ENCODE data around the gene NLN. TPM values are rescaled to one million over a fixed set of nuclear protein-coding genes. Genes with fewer than 3 reads are reported as not detected.
A peak's percentile ranks its signal among the peaks of the same experiment; 100 is the strongest.

NLN gene
- total RNA-seq, 4 donors from 2014 or later, result 8.7 to 17.5 (median 13.1) TPM

DNA sequence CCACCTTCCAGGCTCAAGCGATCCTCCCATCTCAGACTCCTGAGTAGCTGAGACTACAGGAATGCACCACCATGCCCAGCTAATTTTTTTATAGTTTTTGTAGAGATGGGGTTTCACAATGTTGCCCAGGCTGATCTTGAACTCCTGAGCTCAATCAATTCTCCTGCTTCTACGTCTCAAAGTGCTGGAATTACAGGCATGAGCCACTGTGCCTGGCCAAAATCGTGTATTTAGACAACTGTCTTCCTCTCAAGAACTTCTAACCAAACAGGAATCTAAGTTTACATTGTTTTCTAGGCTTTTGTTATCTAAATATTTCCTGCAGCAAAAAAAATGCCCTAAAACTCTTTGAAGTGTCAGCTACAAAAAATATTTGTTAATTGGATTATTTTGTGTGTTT, 78.8 kb downstream of the NLN start:
- H3K9me3 ChIP-seq, result no peaks in the 10 kb centered on the region
- 83 to 96% methylated on average over 3 of the region's 3 CpGs for WGBS, 2 donors
- TF ChIP-seq, protein P1, sequence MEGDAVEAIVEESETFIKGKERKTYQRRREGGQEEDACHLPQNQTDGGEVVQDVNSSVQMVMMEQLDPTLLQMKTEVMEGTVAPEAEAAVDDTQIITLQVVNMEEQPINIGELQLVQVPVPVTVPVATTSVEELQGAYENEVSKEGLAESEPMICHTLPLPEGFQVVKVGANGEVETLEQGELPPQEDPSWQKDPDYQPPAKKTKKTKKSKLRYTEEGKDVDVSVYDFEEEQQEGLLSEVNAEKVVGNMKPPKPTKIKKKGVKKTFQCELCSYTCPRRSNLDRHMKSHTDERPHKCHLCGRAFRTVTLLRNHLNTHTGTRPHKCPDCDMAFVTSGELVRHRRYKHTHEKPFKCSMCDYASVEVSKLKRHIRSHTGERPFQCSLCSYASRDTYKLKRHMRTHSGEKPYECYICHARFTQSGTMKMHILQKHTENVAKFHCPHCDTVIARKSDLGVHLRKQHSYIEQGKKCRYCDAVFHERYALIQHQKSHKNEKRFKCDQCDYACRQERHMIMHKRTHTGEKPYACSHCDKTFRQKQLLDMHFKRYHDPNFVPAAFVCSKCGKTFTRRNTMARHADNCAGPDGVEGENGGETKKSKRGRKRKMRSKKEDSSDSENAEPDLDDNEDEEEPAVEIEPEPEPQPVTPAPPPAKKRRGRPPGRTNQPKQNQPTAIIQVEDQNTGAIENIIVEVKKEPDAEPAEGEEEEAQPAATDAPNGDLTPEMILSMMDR (IDR thresholded peaks at IDR 0.05), result no peak
- no peak for TF ChIP-seq POLR2A (IDR thresholded peaks at IDR 0.05)
- no peaks in the 10 kb centered on the region for H3K27me3 ChIP-seq
- no peaks in the 10 kb centered on the region for H3K36me3 ChIP-seq
- no peak overlapping the region for H3K4me3 ChIP-seq (replicated peaks in 1 of 3)
- intact Hi-C loops (cut with DNase I), result no loop called here
- peak overlapping the region in 1 of 3 donors; percentile 42 for H3K27ac ChIP-seq
- DNase-seq, result no peak
- H3K4me1 ChIP-seq, result peaks cover 0 to 8% of the 10 kb centered on the region in 2 donors

DNA sequence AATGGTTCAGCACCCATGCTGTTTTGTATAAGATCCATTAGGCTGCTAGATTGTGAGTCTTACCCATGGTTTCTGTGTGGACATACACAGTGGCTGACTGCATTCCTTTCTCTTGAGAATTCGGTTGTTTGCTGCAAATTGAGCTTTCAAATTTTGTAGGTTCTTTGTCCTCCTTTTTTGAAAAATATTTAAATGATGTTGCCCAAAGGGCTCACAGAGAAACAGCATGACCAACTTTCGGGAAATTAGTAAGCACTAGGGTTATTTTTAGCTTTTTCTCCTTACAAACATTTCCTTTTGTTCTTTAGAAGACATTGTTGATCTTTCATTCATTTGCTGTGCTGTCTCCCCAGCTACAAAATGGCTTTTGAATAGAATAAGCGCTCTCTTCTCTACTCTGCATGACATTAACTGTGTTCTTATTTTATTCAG, 79.4 kb downstream of the NLN start:
- no peak overlapping the region for H3K4me3 ChIP-seq (replicated peaks in 1 of 3)
- peak overlapping the region in 1 of 3 donors; percentile 42 for H3K27ac ChIP-seq
- TF ChIP-seq, protein P1 (IDR thresholded peaks at IDR 0.05), result no peak
- no peak for TF ChIP-seq POLR2A (IDR thresholded peaks at IDR 0.05)
- peaks cover 0 to 8% of the 10 kb centered on the region in 2 donors for H3K4me1 ChIP-seq
- DNase-seq, result no peak
- H3K36me3 ChIP-seq, result no peaks in the 10 kb centered on the region
- H3K9me3 ChIP-seq, result no peaks in the 10 kb centered on the region
- H3K27me3 ChIP-seq, result no peaks in the 10 kb centered on the region
- intact Hi-C loops (cut with DNase I), result no loop called here
- 82 to 86% methylated on average over 3 of the region's 3 CpGs for WGBS, 2 donors

DNA sequence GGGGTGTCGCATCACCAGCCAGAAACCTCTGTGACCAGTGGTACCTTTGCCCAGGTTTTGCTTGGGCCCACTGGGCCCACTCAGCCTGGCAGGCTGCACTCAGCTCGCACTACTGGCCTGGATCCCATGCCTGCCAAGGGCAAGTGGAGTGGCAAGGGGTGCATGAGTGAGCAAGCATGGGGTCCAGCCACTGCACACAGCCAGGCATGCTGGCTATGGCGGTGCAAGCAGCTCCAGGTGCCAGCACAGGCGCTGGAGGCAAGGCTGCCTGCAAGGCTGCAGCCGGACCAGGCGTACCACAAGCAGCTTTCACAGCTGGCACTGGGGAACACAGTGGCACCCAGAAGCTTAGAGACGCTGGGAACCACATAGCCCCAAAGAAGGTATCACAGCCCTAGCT, 80.1 kb downstream of the NLN start:
- peak in 1 of 2 donors; percentile 13 for DNase-seq
- intact Hi-C loops (cut with DNase I), result no loop called here
- Histone ChIP-seq H3K27ac (no peak overlapping the region), H3K4me3 (replicated peaks in 1 of 3) (no peak overlapping the region), H3K36me3 (no peaks in the 10 kb centered on the region), H3K9me3 (no peaks in the 10 kb centered on the region), H3K27me3 (no peaks in the 10 kb centered on the region), H3K4me1 (peaks cover 0 to 8% of the 10 kb centered on the region in 2 donors)
- WGBS, 2 donors, result 95 to 99% methylated on average over 5 to 7 of the region's 7 CpGs
- TF ChIP-seq, protein P1 (IDR thresholded peaks at IDR 0.05), result no peak
- TF ChIP-seq POLR2A (IDR thresholded peaks at IDR 0.05), result no peak

DNA sequence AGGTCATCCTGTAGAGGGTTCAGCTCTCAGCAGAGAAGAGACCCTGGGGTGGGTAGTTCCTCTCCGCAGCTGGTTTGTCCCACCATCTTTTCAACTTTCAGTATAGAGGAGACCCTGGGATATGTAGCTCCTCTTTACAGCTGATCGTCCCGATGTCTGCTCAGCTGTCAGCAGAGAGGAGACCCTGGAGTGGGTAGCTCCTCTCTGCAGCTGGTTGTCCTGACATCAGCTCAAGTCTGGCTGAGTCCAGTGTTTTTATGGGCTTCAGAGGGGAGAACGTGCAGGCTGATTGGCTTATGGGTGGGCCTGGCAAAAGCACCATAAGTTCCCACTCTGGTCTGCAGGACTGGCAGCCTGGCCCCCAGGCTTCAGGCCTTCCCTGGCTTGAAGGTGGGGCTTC, 80.8 kb downstream of the NLN start:
- 85 to 100% methylated on average over 4 of the region's 4 CpGs for WGBS, 2 donors
- intact Hi-C loops (cut with DNase I), result no loop called here
- Histone ChIP-seq H3K27ac (no peak overlapping the region), H3K4me3 (replicated peaks in 1 of 3) (no peak overlapping the region), H3K4me1 (peaks cover 0 to 8% of the 10 kb centered on the region in 2 donors), H3K36me3 (no peaks in the 10 kb centered on the region), H3K27me3 (no peaks in the 10 kb centered on the region), H3K9me3 (no peaks in the 10 kb centered on the region)
- DNase-seq, result no peak
- TF ChIP-seq, protein P1 (IDR thresholded peaks at IDR 0.05), result no peak
- TF ChIP-seq POLR2A (IDR thresholded peaks at IDR 0.05), result no peak

DNA sequence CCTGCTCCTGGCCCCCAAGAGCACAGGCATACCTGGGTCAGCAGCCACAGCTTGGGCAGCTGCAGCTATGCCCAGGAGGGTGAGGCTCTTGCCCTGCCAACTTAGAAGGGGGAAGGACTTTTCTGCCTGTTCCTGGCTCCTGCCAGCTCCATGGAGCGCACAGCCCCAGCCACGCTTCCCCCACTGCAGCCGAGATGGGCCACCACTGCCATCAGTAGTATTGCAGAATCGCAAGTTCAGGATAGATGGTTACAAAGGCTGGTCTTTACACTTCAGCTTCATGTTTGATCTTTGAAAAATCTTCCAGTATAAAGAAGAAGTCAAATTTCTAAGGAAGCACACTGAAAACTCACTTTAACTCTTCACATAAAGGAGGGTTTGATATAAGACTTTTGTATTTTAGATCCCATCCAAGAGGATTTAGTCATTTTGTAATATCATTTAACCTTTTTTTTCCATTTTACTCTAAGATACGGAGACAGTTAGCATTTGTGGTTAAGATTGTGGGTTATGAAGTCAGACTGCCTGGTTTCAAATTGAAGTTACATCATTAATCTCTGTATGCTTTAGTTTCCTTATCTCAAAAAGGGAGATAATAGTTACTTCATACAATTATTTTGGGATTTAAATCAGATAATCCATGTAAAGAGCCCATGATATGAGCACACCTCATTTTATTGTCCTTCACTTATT, 81.8 kb downstream of the NLN start:
- WGBS, 2 donors, result 94 to 97% methylated on average over 5 of the region's 5 CpGs
- Histone ChIP-seq H3K4me3 (replicated peaks in 1 of 3) (no peak overlapping the region), H3K27me3 (no peaks in the 10 kb centered on the region), H3K4me1 (peaks cover 6 to 17% of the 10 kb centered on the region in 2 donors), H3K9me3 (no peaks in the 10 kb centered on the region), H3K36me3 (no peaks in the 10 kb centered on the region), H3K27ac (no peak overlapping the region)
- DNase-seq, result no peak
- TF ChIP-seq, protein P1 (IDR thresholded peaks at IDR 0.05), result no peak
- no peak for TF ChIP-seq POLR2A (IDR thresholded peaks at IDR 0.05)
- intact Hi-C loops (cut with DNase I), result no loop called here

Measured in thyroid gland (tissue), 4 donors.